Amygdala (tissue), 56 donors: ENCODE measurements around the gene PSMA2.

ENCODE experiments used
- DNase-seq, 56 donors: peaks; one replicate each; lab custom pipeline; 2025; lab: John Stamatoyannopoulos, UW

Gene PSMA2

GRCh38 chr7:42931834-42932651, at the start of gene PSMA2, which contains the start of gene MRPL32:
PSMA2 (minus strand) TSS chr7:42932174; CDS start chr7:42932158, 16 bp downstream.
MRPL32 (plus strand) TSS chr7:42932376; CDS start chr7:42932387, 11 bp downstream.
- peak; percentile 66 to 98 (median 94) for DNase-seq

GRCh38 chr7:42981601-42982000, 49.6 kb upstream of the PSMA2 start:
- no peak for DNase-seq

- no peak for DNase-seq
Measured at GRCh38 chr7:42980514-42980913, 48.5 kb upstream of the PSMA2 start.

- no peak for DNase-seq
Measured at GRCh38 chr7:42980084-42980483, 48.1 kb upstream of the PSMA2 start.

GRCh38 chr7:42978496-42978895, 46.5 kb upstream of the PSMA2 start:
- no peak for DNase-seq

- DNase-seq: no peak
Measured at GRCh38 chr7:42976371-42976770, 44.4 kb upstream of the PSMA2 start.

- DNase-seq: no peak
Measured at GRCh38 chr7:42972699-42973500, 40.9 kb upstream of the PSMA2 start.

GRCh38 chr7:42967391-42967790, 35.4 kb upstream of the PSMA2 start:
- no peak for DNase-seq

- DNase-seq: peak in 1 of 56 donors; percentile 4
Measured at GRCh38 chr7:42964849-42965805, 33.2 kb upstream of the PSMA2 start.

- no peak for DNase-seq
Measured at GRCh38 chr7:42964293-42964692, 32.3 kb upstream of the PSMA2 start.

- no peak for DNase-seq
Measured at GRCh38 chr7:42961170-42961569, 29.2 kb upstream of the PSMA2 start.

- no peak for DNase-seq
Measured at GRCh38 chr7:42960762-42961161, 28.8 kb upstream of the PSMA2 start.

GRCh38 chr7:42959549-42959948, 27.6 kb upstream of the PSMA2 start:
- no peak for DNase-seq

- no peak for DNase-seq
Measured at GRCh38 chr7:42956062-42956461, 24.1 kb upstream of the PSMA2 start.

GRCh38 chr7:42953994-42954393, 22.0 kb upstream of the PSMA2 start:
- no peak for DNase-seq

- no peak for DNase-seq
Measured at GRCh38 chr7:42952328-42952727, 20.4 kb upstream of the PSMA2 start.

GRCh38 chr7:42950417-42950816, 18.4 kb upstream of the PSMA2 start:
- no peak for DNase-seq

GRCh38 chr7:42947521-42947920, 15.5 kb upstream of the PSMA2 start:
- no peak for DNase-seq

GRCh38 chr7:42946627-42946950, 14.6 kb upstream of the PSMA2 start:
- no peak for DNase-seq

GRCh38 chr7:42945821-42946626, 14.1 kb upstream of the PSMA2 start:
- peak in 15 of 56 donors; percentile 1 to 20 (median 7) for DNase-seq
